HG03039 (cell line): ENCODE measurements around the gene PPP1R9B.

Experiments
- ATAC-seq: cut with Tn5 transposase; IDR thresholded peaks from one replicate; pipeline ENCODE4 v1.9.1; 2021; ENCODE audit warnings: mild to moderate bottlenecking, moderate library complexity; ENCODE audit not compliant: unreplicated experiment

PPP1R9B gene

DNA sequence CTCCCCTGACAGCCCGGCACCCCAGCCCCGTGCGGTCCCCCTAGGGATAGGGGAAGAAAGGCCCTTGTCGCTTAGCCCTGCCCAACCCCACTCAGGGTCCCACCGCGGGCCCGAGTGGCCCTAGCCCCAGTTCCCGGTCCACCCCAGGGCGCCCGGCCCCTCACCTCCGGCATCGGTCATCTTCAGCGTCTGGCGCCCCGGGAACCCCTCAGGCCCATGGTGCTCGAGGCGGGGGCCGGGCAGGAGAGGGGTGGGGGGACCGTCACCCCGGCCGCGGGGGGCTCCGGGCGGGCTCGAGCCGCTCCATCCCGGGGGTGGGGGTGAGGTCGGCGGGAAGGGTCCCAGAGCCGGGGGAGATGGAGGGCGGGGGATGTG, 21.1 kb downstream of the PPP1R9B start:
- ATAC-seq = no peak

- ATAC-seq = no peak
Measured at GRCh38 chr17:50128441-50129352, 21.8 kb downstream of the PPP1R9B start.

GRCh38 chr17:50127697-50128361, 22.6 kb downstream of the PPP1R9B start:
- ATAC-seq = no peak

DNA sequence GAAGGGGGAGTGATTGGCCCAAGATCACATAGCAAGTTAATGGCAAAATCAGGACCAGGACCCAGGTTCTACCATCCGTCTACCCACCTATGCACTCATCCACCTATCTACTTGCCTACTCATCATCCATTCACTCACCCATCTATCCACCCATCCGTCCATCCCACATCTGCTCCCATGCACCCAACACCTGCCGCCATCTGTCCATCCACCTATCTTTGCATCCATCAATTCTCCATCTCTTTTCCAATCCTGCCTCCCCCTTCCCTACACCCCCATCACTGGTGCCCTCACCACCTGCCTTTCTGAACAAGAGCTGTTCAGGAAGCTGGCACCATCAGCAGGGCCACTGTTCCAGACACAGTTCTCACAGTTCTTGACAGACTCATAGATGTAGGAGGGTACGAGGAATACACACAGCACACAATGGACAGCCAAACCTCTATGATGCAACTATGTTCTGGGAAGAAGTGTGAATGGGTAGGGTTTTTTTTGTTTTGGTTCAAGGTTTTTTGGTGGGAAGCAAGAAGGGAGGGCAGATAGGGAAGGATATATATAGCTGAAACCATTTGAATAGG, 25.0 kb downstream of the PPP1R9B start:
- ATAC-seq = no peak

- no peak for ATAC-seq
Measured at GRCh38 chr17:50123649-50124349, 26.7 kb downstream of the PPP1R9B start.

GRCh38 chr17:50122945-50123344, 27.5 kb downstream of the PPP1R9B start:
- ATAC-seq = no peak

GRCh38 chr17:50120475-50121253, 29.8 kb downstream of the PPP1R9B start:
- no peak for ATAC-seq

GRCh38 chr17:50118828-50119218, 31.7 kb downstream of the PPP1R9B start:
- no peak for ATAC-seq

GRCh38 chr17:50118076-50118827, 32.2 kb downstream of the PPP1R9B start:
- ATAC-seq = no peak

DNA sequence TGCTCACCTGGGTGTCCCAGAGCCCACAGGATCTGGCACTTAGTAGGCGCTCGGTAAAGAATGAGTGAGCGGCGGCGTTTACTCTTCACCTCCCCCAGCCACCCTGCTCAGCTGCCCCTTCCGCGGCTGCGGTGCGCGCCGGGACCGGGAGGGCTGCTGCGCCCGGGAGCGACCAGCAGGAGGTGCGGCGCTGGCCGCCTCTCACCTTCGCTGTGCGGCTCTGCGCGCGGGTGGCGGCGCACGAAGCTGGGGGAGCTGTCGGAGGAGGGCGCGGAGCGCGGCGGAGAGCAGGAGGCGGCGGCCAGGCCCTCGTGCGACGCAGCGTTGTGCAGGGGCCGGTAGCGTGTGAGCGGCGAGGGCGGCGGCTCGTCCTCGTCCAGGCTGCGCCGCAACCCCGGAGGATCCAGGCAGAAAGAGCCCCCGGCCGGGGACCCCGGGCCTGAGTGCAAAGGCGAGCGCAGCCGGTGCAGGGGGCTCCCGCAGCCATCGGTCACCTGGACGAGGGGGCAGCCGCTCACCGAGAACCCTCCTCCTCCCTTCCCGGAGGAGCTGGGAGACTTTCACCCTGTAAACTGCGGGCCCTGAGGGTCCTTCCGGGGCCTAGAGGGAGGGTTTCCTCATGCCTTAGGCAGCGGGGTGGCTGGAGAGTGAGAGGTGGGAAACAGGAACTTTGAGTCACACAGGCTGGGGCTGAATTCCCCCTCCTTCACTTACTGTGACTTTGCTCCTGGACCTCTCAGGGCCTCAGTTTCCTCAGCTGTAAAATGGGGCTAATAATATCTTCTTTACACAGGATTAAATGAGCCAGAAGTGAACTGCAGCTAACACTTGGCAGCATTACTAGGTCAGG, 33.0 kb downstream of the PPP1R9B start:
- no peak for ATAC-seq

DNA sequence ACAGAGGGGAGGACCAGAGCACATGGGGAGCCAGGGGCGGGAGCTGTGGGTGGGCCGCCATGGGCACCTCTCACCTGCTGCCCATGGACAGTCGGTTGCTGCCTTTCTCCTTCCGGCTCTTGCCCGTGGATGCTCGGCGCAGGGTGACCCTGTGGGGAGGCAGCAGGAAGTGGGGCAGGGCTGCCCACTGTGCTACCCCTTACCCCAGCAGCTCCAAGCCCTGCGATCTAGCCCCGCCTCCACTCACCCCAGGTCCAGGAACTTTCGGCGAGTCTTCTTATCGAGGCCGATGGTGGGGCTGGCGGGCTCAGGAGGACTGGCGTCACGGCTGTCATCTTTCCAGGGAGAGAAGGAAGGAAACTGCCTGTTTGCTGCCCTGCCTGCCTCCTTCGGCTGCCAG, 34.7 kb downstream of the PPP1R9B start:
- ATAC-seq = no peak

DNA sequence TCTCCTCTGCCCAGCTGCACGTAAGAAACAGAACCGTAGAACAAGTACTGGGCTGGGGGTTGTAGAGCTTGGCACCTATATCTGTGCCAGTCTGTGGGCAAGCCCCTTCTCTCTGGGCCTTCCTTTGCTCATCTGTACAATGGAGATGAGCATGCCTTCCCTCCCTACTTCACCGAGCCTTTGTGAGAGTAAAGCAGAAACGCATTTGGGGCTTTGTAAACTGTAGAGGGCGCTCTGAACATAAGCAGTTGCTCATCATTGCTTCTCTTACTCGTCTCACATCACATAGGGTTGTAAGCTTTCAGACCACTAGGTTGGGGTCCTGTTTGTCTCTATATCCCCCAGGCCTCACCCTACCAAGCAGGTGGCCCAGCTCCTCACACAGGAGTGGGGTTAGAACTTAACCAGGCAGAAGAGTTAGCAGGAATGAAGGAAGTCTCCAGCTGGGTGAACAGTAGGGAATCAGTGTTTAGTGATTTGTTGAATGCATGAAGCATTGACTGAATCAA, 35.6 kb downstream of the PPP1R9B start:
- ATAC-seq = no peak

DNA sequence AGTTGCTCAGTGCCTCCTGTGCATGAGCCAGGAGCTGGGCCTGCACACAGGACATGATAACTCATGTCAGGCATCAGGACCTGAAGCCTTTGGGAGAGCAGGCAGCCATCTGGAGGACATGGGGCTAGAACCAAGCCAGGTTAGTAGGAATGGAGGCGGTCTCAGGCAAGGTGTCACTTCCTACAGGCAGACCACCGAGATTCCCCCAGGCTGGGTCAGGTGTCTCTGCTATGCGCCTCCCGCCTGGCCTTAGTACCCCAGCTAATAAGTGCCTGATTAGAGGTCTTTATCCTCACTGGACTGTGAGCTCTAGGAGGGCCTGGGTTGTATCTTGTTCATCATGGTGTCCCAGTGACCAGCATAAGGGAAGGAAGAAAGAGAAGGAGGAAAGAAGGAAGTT, 36.1 kb downstream of the PPP1R9B start:
- ATAC-seq = no peak

DNA sequence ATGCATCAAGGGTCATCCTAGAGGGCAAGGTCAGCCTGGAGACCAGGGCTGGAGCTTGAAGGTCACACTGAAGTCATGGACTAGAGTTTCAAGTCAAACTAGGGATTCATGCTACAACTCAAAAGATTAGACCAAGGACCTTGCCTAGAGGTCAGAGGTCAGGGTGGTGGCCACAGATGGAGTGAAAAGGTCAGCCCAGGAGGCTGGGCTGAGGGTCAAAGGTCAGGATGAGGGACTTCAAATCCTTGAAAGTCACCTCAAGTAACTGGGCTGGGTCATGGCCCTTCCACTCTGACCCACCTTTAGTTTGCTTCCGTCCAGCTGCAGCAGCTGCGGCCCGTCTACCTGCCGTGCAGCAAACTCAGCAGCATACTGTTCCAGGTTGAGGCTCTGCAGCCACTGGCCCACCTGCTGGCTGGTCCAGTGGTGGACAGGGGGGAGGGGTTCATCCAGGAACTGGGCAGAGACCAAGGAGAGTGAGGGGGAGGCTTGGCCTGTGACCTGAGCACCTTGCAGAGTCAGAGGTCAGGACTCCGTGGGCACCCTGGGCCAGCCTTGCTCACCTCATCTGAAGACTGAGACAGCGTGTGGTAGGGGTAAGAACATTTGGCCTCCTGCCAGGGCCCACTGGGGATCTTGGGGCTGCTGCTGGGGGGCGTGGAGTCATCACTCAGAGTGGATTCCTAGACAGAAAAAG, 36.7 kb downstream of the PPP1R9B start:
- no peak for ATAC-seq

DNA sequence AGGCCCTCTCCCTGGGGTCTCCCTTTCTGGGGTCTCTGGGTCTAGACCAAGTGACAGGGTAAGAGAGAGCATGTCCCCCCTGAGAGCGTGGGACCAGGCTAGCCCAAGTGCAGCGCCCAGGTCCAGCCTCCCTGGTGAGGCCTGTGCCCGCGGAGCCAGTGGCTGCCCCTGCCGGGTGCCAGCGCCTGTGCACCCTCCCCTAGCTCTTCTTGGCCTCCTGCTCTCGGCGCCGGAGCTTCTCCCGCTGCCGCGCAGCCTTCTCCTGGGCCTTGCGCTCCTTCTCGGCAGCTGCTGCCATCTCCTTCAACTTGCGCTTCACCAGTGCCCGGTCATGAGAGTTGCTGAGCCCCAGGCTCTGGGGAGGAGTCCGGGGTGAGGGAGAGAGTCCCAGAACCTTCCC, 37.8 kb downstream of the PPP1R9B start:
- ATAC-seq = no peak

DNA sequence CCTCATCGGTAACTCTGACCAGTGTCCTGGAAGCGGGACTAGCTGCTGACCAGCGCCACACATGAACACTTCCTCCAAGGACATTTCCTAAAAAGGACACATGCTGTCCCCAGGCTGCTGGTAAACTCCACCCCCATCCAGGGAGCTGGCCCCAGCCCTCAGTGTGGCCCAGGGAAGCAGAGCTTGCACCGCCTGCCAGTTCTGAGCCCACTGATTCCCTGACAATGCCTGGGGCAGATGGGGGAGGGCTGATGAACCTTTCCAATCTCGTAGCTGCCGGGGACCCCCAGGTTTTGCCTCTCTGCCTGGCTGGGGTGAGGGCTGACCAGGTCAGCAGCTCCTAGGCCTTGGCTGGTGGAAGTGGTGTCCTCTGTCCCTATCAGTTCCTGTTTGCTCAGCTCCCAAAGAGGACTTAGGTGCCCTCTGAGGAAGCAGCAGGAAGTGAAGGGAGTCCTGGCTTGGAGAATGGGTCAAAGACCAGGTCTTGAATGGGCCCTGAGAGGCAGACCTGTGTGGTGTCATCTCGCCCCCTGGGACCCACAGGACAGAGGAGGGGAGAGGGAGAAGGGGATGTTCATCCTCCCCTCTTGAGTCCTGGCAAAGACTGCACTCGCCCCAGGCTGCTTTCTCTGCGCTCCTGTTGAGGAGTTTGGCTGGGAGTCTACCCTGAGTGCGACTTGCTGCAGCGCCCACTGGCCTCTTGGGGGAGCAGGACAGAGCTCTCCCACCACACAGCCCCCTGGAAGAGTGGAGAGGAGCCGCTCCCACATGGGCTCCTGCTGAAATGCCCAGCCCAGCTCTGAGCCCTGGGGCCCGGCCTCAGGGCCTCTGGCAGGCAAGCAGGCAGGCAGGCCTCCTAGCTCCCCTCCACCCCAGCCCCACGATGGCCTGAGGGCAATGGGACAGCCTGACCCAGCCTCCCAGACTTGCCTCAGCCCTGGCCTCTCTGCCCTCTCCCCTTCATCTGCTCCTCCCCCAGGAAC, 38.5 kb downstream of the PPP1R9B start:
- no peak for ATAC-seq
